AG04449 (cell line): Measurements from ENCODE around the gene CCRL2.

Experiments used
- CTCF ChIA-PET: fragments of 350-600 bp; formaldehyde crosslinking; extraction: SDS; loops from one replicate; lab custom pipeline; 2021; ENCODE audit warnings: antibody characterized with exemption; lab: Yijun Ruan, JAX
- POLR2A ChIA-PET: fragments of 400-600, 350-600 bp; formaldehyde crosslinking; extraction: SDS; loops from one replicate; lab custom pipeline; 2020; ENCODE audit warnings: antibody characterized with exemption, inconsistent platforms; lab: Yijun Ruan, JAX
- DNase-seq: peaks from one replicate; pipeline ENCODE4 v3.0.0-alpha.2; 2010; ENCODE audit warnings: low read depth, low spot score
- H3K4me3 ChIP-seq: 2 replicates; pipeline ENCODE4 v1.5.1; 2011; ENCODE audit warnings: low read depth, mild to moderate bottlenecking, control low read depth, low read length
- TF ChIP-seq, protein P1 (sequence below): IDR thresholded peaks from one replicate; pipeline ENCODE4 v1.5.1; 2011; ENCODE audit warnings: mild to moderate bottlenecking, moderate library complexity, low read length, control low read depth, inconsistent platforms; ENCODE audit not compliant: insufficient read depth; ENCODE audit errors: missing control alignments

The CCRL2 gene

DNA sequence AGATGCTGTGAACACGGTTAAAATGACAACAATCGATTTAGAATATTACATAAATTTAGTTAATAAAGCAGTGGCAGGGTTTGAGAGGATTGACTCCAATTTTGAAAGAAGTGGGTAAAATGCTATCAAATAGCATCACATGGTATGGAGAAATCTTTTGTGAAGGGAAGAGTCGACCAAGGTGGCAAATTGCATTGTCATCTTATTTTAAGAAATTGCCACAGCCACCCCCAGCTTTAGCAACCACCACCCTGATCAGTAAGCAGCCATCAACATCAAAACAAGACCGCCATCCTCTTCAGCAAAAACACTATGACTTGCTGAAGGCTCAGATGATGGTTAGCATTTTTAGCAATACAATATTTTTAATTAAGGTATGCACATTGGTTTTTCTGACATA lies 42.0 kb upstream of the CCRL2 start:
- no peak for DNase-seq
- ChIA-PET POLR2A (no interaction called here), CTCF (no interaction called here)
- H3K4me3 ChIP-seq, result no peak overlapping the region
- TF ChIP-seq, protein P1, sequence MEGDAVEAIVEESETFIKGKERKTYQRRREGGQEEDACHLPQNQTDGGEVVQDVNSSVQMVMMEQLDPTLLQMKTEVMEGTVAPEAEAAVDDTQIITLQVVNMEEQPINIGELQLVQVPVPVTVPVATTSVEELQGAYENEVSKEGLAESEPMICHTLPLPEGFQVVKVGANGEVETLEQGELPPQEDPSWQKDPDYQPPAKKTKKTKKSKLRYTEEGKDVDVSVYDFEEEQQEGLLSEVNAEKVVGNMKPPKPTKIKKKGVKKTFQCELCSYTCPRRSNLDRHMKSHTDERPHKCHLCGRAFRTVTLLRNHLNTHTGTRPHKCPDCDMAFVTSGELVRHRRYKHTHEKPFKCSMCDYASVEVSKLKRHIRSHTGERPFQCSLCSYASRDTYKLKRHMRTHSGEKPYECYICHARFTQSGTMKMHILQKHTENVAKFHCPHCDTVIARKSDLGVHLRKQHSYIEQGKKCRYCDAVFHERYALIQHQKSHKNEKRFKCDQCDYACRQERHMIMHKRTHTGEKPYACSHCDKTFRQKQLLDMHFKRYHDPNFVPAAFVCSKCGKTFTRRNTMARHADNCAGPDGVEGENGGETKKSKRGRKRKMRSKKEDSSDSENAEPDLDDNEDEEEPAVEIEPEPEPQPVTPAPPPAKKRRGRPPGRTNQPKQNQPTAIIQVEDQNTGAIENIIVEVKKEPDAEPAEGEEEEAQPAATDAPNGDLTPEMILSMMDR, result no peak

DNA sequence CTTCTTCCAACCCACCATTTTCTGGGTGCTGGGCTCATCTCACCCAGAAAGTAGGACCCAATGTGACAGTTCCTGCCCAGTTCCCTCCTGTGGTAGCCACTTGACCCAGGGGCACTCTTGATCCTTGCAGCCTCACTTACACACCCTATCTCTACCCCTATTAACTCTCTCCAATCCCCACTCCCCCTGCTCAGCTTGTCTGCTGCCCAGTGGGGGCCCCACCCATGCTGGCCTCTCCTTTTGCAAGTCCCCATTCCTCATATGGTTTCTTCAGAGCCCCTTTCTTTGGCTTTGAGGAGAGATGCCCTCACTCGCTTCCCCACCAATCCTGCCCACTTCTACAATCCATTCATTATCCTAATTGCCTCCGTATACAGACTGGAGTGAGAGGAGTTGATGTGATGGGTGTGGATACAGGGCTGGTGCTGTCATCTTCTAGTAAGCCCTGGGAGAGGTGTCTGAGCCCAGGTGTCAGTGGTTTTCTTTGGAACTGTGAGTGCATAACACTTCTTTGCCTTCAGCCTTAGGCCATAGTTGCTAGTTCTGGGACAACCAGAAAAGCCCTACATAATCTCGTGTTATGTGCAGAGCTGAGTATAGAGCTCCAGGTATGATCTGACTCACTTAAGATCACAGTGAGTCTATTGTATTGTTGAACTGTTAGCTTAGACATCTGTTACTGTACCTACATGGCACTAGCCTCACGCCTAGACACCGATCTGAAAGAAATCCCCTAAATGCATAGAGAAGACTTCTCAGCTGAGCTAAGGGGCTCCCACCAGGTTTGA lies 41.1 kb upstream of the CCRL2 start:
- TF ChIP-seq, protein P1, result no peak
- ChIA-PET POLR2A (no interaction called here), CTCF (no interaction called here)
- H3K4me3 ChIP-seq, result no peak overlapping the region
- DNase-seq, result no peak

DNA sequence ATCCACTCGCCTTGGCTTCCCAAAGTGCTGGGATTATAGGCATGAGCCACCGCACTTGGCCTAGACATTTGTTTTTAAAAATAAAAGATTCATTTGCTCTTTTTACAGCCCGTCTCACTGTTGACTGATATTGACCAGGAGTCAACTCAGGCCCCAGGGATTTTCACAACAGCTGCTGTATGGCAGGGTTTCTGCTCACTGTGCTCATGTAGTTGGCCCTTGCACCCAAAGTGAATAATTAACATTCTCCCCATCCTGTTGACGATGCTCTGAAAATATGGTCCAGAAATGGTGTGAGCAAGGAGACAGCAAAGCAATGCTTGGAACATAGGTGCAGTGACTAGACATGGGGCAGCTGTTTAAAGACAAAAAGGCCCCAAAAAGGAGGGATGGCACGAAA lies 39.2 kb upstream of the CCRL2 start:
- DNase-seq, result no peak
- ChIA-PET POLR2A (no interaction called here), CTCF (no interaction called here)
- H3K4me3 ChIP-seq, result no peak overlapping the region
- TF ChIP-seq, protein P1, result no peak

DNA sequence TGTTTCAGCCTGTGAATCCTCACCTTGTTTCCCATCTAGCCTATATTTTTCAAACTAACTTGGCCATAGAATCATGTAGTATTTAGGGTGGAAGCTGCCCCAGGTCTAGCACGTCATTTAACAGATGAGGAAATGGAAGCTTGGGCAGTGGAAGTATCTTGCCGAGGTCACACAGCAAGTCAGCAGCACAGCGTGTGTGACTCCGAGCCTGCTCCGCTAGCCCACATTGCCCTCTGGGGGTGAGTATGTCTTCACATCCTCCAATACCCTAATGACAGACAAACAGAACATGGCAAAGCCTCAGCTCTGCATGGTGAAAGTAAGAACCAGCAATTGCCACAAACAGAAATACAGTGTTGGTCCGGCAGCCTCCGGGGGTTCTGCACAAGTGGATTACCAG lies 38.5 kb upstream of the CCRL2 start:
- TF ChIP-seq, protein P1, result no peak
- ChIA-PET POLR2A (no interaction called here), CTCF (interaction anchor here (1.1 kb wide), 1 partner anchor 10 kb away, joined by 6 read pairs; no protein-coding TSS in a partner anchor)
- no peak for DNase-seq
- H3K4me3 ChIP-seq, result no peak overlapping the region

DNA sequence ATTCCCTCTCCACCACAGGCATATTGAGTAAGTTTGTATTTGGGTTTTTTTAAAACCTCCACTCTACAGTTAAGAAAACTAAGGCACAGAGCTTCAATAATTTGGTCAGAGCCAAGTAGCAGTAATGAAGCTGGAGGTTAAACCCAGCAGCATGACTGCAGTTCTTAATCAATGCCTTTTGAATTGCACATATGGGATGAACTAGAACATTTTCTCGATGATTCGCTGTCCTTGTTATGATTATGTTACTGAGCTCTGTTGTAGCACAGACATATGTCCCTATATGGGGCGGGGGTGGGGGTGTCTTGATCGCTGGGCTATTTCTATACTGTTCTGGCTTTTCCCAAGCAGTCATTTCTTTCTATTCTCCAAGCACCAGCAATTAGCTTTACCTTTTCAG lies 37.9 kb upstream of the CCRL2 start:
- ChIA-PET POLR2A (no interaction called here), CTCF (interaction anchor here (1.1 kb wide), 1 partner anchor 9 kb away, joined by 6 read pairs; no protein-coding TSS in a partner anchor)
- no peak overlapping the region for H3K4me3 ChIP-seq
- no peak for DNase-seq
- TF ChIP-seq, protein P1, result no peak

DNA sequence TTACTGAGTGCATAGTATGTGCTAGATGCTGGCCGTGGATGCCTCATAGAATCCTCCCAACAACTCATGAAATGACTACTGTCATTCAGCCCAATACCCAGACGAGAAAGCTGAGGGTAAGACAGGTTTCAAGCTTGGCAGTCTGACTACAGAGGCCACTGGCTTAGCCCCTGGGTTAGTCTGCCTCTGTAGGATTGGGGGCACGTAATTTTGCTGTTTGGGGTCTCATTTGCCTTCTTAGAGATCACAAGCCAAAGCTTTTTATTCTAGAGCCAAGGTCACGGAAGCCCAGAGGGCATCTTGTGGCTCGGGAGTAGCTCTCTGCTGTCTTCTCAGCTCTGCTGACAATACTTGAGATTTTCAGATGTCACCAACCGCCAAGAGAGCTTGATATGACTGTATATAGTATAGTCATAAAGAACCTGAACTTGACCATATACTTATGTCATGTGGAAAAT lies 37.4 kb upstream of the CCRL2 start:
- no peak for DNase-seq
- TF ChIP-seq, protein P1, result no peak
- CTCF ChIA-PET, result interaction anchor here (1.1 to 1.6 kb wide), 3 partner anchors 9 to 260 kb away, joined by 5 to 6 read pairs (median 6); no protein-coding TSS in a partner anchor
- POLR2A ChIA-PET, result no interaction called here
- no peak overlapping the region for H3K4me3 ChIP-seq
